ENCODE data around the gene SH3D21. TPM values are rescaled to one million over a fixed set of nuclear protein-coding genes. Genes with fewer than 3 reads are reported as not detected.

The SH3D21 gene
- total and polyA plus RNA-seq, 2 of the 8 experiments (the other 6 are each of a cell fraction or from before 2014, with no cell fraction given) = 3.4 to 8.6 TPM

- TF ChIP-seq ASH2L (IDR thresholded peaks at IDR 0.05; ENCODE audit: low read length) = no peak
- TF ChIP-seq POLR2A (IDR thresholded peaks at IDR 0.05; ENCODE audit: control extremely low read depth in 1 of 2, low read depth in 2 of 2, low read length in 2 of 2) = no peak
- no peak for TF ChIP-seq TBP (IDR thresholded peaks at IDR 0.05; ENCODE audit: low read depth, low read length)
- TF ChIP-seq RNF2 (IDR thresholded peaks at IDR 0.05; ENCODE audit: borderline replicate concordance, low read depth, low read length, missing control alignments, poor library complexity, severe bottlenecking) = no peak
- no peak for TF ChIP-seq SP2 (IDR thresholded peaks at IDR 0.05; ENCODE audit: low read length)
- TF ChIP-seq BRCA1 (IDR thresholded peaks at IDR 0.05; ENCODE audit: low read depth, low read length) = no peak
- TF ChIP-seq CEBPB (IDR thresholded peaks at IDR 0.05; ENCODE audit: low read depth, low read length) = no peak
- TF ChIP-seq FOSL1 (IDR thresholded peaks at IDR 0.05; ENCODE audit: insufficient read depth, low read depth, low read length) = no peak
- Histone ChIP-seq H4K20me1 (replicated peaks in 1 of 2; ENCODE audit: control insufficient read depth in 1 of 2, insufficient read depth in 2 of 2, low read length in 2 of 2) (peaks cover 3 to 6% of the 10 kb centered on the region in 2 experiments), H3K9ac (replicated peaks in 1 of 4; ENCODE audit: extremely low read depth in 1 of 4, low read depth in 3 of 4, low read length in 3 of 4) (no peak overlapping the region), H4K8ac (ENCODE audit: extremely low read depth, insufficient read depth, low read length) (no peak overlapping the region), H3K79me1 (ENCODE audit: low read depth, low read length) (no peaks in the 10 kb centered on the region; the same call in 1 of the 2 replicates), H3K18ac (ENCODE audit: extremely low read depth, low read length) (no peak overlapping the region), H3K23ac (ENCODE audit: insufficient read length) (no peak overlapping the region), H3K36me3 (ENCODE audit: control insufficient read depth in 2 of 4, insufficient read depth in 4 of 4, low read length in 3 of 4) (peaks cover 2 to 13% (median 6%) of the 10 kb centered on the region in 4 experiments; a peak in 6 of 8 replicates), H3K27ac (ENCODE audit: low read depth, low read length) (no peak overlapping the region), H3K79me2 (ENCODE audit: control insufficient read depth in 1 of 2, insufficient read depth in 2 of 2, low read length in 2 of 2) (peaks cover 0 to 6% of the 10 kb centered on the region in 2 experiments; a peak in 2 of 4 replicates), H2BK12ac (ENCODE audit: low read depth, low read length) (no peak overlapping the region), H2AK5ac (ENCODE audit: low read depth, low read length) (no peak overlapping the region), H2AFZ (ENCODE audit: low read length) (no peak overlapping the region), H3K9me3 (ENCODE audit: insufficient read depth in 2 of 2, low read depth in 1 of 2, low read length in 1 of 2) (no peaks in the 10 kb centered on the region), H2BK15ac (ENCODE audit: low read length) (no peak overlapping the region), H2BK20ac (ENCODE audit: low read length) (no peak overlapping the region), H3K14ac (ENCODE audit: insufficient read length) (no peak overlapping the region), H3K23me2 (ENCODE audit: low read depth, low read length) (no peaks in the 10 kb centered on the region), H3K4me3 (ENCODE audit: extremely low read depth in 1 of 4, insufficient read depth in 2 of 4, low read depth in 3 of 4, low read length in 4 of 4) (no peak overlapping the region), H3K4me2 (ENCODE audit: insufficient read depth in 1 of 2, low read depth in 2 of 2, low read length in 2 of 2) (no peak overlapping the region), H2BK5ac (ENCODE audit: low read depth, low read length) (no peak overlapping the region), H4K5ac (ENCODE audit: insufficient read length, low read depth, low read length) (no peak overlapping the region), H3K27me3 (replicated peaks in 1 of 4; ENCODE audit: control insufficient read depth in 3 of 4, extremely low read depth in 1 of 4, insufficient read depth in 3 of 4, low read length in 3 of 4) (no peaks in the 10 kb centered on the region), H3K56ac (replicated peaks; ENCODE audit: insufficient read length, low read depth, low read length) (no peak overlapping the region), H3K4me1 (replicated peaks in 1 of 4; ENCODE audit: control insufficient read depth in 3 of 4, insufficient read depth in 4 of 4, low read length in 3 of 4) (no peaks in the 10 kb centered on the region), H3K4ac (replicated peaks; ENCODE audit: insufficient read length, low read depth, low read length) (no peak overlapping the region), H2BK120ac (replicated peaks; ENCODE audit: low read depth, low read length) (no peak overlapping the region), H4K91ac (replicated peaks; ENCODE audit: insufficient read length, low read length) (no peak overlapping the region)
- WGBS, 2 experiments (ENCODE audit: extremely low coverage in 1 of 2, insufficient coverage in 1 of 2, insufficient read length in 1 of 2, insufficient replicate concordance in 2 of 2, low coverage in 1 of 2, low lambda C conversion rate in 2 of 2, missing lambda C conversion rate in 1 of 2) = 90% methylated on average over 6 of the region's 6 CpGs; no CpG with 5 or more reads in 1 of the 2 experiments
- POLR2A ChIA-PET (ENCODE audit: partially characterized antibody) = interaction anchor here (1.1 to 2.9 kb wide), 4 partner anchors 21 to 97 kb away, joined by 3 to 7 read pairs (median 3); no protein-coding TSS in a partner anchor
- no peak for DNase-seq (ENCODE audit: low read depth in 1 of 2, low spot score in 2 of 2)
- no peak for FAIRE-seq
- CTCF ChIA-PET (ENCODE audit: partially characterized antibody) = interaction anchor here (0.5 to 13.3 kb wide), 10 partner anchors 9 to 335 kb away, joined by 3 to 150 read pairs (median 4); no protein-coding TSS in a partner anchor
Observed at GRCh38 chr1:36359911-36360550, 53.9 kb downstream of the SH3D21 start.
